Measurements from ENCODE around the gene ZG16B. TPM values are rescaled to one million over a fixed set of nuclear protein-coding genes. Genes with fewer than 3 reads are reported as not detected.

Gene ZG16B
- total RNA-seq, 4 donors from 2014 or later: 0.34 to 38.5 (median 0.44) TPM; not detected in 1

- Histone ChIP-seq H3K9me3 (no peaks in the 10 kb centered on the region), H3K27ac (no peak overlapping the region), H3K4me3 (peak overlapping the region; percentile 14 to 62 (median 30)), H3K4me1 (peaks cover 8 to 19% (median 12%) of the 10 kb centered on the region in 3 donors), H3K36me3 (no peaks in the 10 kb centered on the region), H3K27me3 (peaks cover 11 to 70% (median 17%) of the 10 kb centered on the region in 4 donors)
- intact Hi-C loops (cut with DNase I): no loop called here
- DNase-seq: no peak
- WGBS, 2 donors: 7 to 20% methylated on average over 1 to 19 of the region's 79 CpGs
- no peak for TF ChIP-seq CTCF (IDR thresholded peaks at IDR 0.05)
- no peak for TF ChIP-seq POLR2A (IDR thresholded peaks at IDR 0.05)
Measured at GRCh38 chr16:2785101-2785991, 44.8 kb upstream of the ZG16B start.

- no peak overlapping the region for H3K27ac ChIP-seq
- H3K4me3 ChIP-seq: no peak overlapping the region
- no peak for DNase-seq
- intact Hi-C loops (cut with DNase I): no loop called here
- H3K36me3 ChIP-seq: no peaks in the 10 kb centered on the region
- peaks cover 8 to 19% (median 12%) of the 10 kb centered on the region in 3 donors for H3K4me1 ChIP-seq
- 49 to 56% methylated on average over 12 to 13 of the region's 15 CpGs for WGBS, 2 donors
- H3K9me3 ChIP-seq: no peaks in the 10 kb centered on the region
- no peak for TF ChIP-seq POLR2A (IDR thresholded peaks at IDR 0.05)
- TF ChIP-seq CTCF (IDR thresholded peaks at IDR 0.05): no peak
- H3K27me3 ChIP-seq: peaks cover 11 to 79% (median 17%) of the 10 kb centered on the region in 4 donors
Measured at GRCh38 chr16:2786061-2786825, 43.9 kb upstream of the ZG16B start.

- Histone ChIP-seq H3K27me3 (peaks cover 11 to 85% (median 17%) of the 10 kb centered on the region in 4 donors), H3K4me3 (no peak overlapping the region), H3K9me3 (no peaks in the 10 kb centered on the region), H3K4me1 (peaks cover 8 to 19% (median 12%) of the 10 kb centered on the region in 3 donors), H3K27ac (no peak overlapping the region), H3K36me3 (no peaks in the 10 kb centered on the region)
- TF ChIP-seq POLR2A (IDR thresholded peaks at IDR 0.05): no peak
- TF ChIP-seq CTCF (IDR thresholded peaks at IDR 0.05): no peak
- intact Hi-C loops (cut with DNase I): no loop called here
- WGBS, 2 donors: 56 to 63% methylated on average over 1 to 2 of the region's 3 CpGs
- DNase-seq: no peak
Measured at GRCh38 chr16:2786826-2787151, 43.3 kb upstream of the ZG16B start.

- TF ChIP-seq CTCF (IDR thresholded peaks at IDR 0.05): no peak
- no peak for TF ChIP-seq POLR2A (IDR thresholded peaks at IDR 0.05)
- no peaks in the 10 kb centered on the region for H3K9me3 ChIP-seq
- WGBS, 2 donors: 16% methylated on average over 4 of the region's 10 CpGs; no CpG with 5 or more reads in 1 of the 2 donors
- H3K4me3 ChIP-seq: no peak within 1 kb of the TSS
- no peak within 1 kb of the TSS for H3K27ac ChIP-seq
- H3K4me1 ChIP-seq: peaks cover 8 to 19% (median 12%) of the 10 kb centered on the region in 3 donors
- H3K36me3 ChIP-seq: no peaks in the 10 kb centered on the region
- DNase-seq: no peak
- intact Hi-C loops (cut with DNase I): no loop called here
- peaks cover 11 to 91% (median 17%) of the 10 kb centered on the region in 4 donors for H3K27me3 ChIP-seq
Measured at GRCh38 chr16:2787406-2787805, 42.7 kb upstream of the ZG16B start, which contains the start of gene PRSS33. Gene PRSS33 (minus strand): TSS chr16:2787560. CDS start chr16:2786547, 1,013 bp downstream.

GRCh38 chr16:2787961-2788360 is 42.1 kb upstream of the ZG16B start:
- Histone ChIP-seq H3K9me3 (no peaks in the 10 kb centered on the region), H3K36me3 (no peaks in the 10 kb centered on the region), H3K27ac (no peak overlapping the region), H3K4me3 (no peak overlapping the region), H3K27me3 (peaks cover 11 to 85% (median 17%) of the 10 kb centered on the region in 4 donors), H3K4me1 (peaks cover 8 to 19% (median 12%) of the 10 kb centered on the region in 3 donors)
- intact Hi-C loops (cut with DNase I): no loop called here
- no peak for DNase-seq
- 26 to 46% methylated on average over 6 of the region's 7 CpGs for WGBS, 2 donors
- TF ChIP-seq CTCF (IDR thresholded peaks at IDR 0.05) (no peak), POLR2A (IDR thresholded peaks at IDR 0.05) (no peak)
